Measurements from ENCODE around the gene TEDDM1.
"Not testable (repeated sequence)": the region's sequence is repeated elsewhere in the genome, so short reads cannot be mapped to it uniquely, and the experiment has no call there.

Gene TEDDM1

GRCh38 chr1:182381962-182382819, 18.3 kb downstream of the TEDDM1 start:
- no peak overlapping the region for H3K4me3 ChIP-seq (ENCODE audit: low read depth, low read length)

GRCh38 chr1:182380199-182380598, 20.3 kb downstream of the TEDDM1 start:
- no peak overlapping the region for H3K4me3 ChIP-seq (ENCODE audit: low read depth, low read length)

GRCh38 chr1:182379781-182380180, 20.7 kb downstream of the TEDDM1 start:
- not testable (repeated sequence) for H3K4me3 ChIP-seq (ENCODE audit: low read depth, low read length)

GRCh38 chr1:182376936-182377574, 23.4 kb downstream of the TEDDM1 start:
- H3K4me3 ChIP-seq (ENCODE audit: low read depth, low read length): no peak overlapping the region

- H3K4me3 ChIP-seq (ENCODE audit: low read depth, low read length): no peak overlapping the region
These were observed 26.2 kb downstream of the TEDDM1 start for GRCh38 chr1:182374101-182374834.

GRCh38 chr1:182370532-182370931, 29.9 kb downstream of the TEDDM1 start:
- no peak overlapping the region for H3K4me3 ChIP-seq (ENCODE audit: low read depth, low read length)

GRCh38 chr1:182368903-182369302, 31.6 kb downstream of the TEDDM1 start:
- no peak overlapping the region for H3K4me3 ChIP-seq (ENCODE audit: low read depth, low read length)

- H3K4me3 ChIP-seq (ENCODE audit: low read depth, low read length): no peak overlapping the region
These were observed 32.1 kb downstream of the TEDDM1 start for GRCh38 chr1:182368358-182368757.

- H3K4me3 ChIP-seq (ENCODE audit: low read depth, low read length): no peak overlapping the region
These were observed 32.5 kb downstream of the TEDDM1 start for GRCh38 chr1:182367926-182368325.

- no peak overlapping the region for H3K4me3 ChIP-seq (ENCODE audit: low read depth, low read length)
These were observed 33.9 kb downstream of the TEDDM1 start for GRCh38 chr1:182366596-182366995.

GRCh38 chr1:182359645-182360044, 40.8 kb downstream of the TEDDM1 start:
- no peak overlapping the region for H3K4me3 ChIP-seq (ENCODE audit: low read depth, low read length)

GRCh38 chr1:182357913-182358312, 42.6 kb downstream of the TEDDM1 start:
- H3K4me3 ChIP-seq (ENCODE audit: low read depth, low read length): no peak overlapping the region

GRCh38 chr1:182357171-182357570, 43.3 kb downstream of the TEDDM1 start:
- H3K4me3 ChIP-seq (ENCODE audit: low read depth, low read length): no peak overlapping the region

- H3K4me3 ChIP-seq (ENCODE audit: low read depth, low read length): no peak overlapping the region
These were observed 44.8 kb downstream of the TEDDM1 start for GRCh38 chr1:182355723-182356098.

GRCh38 chr1:182351790-182352364, 48.6 kb downstream of the TEDDM1 start:
- no peak overlapping the region for H3K4me3 ChIP-seq (ENCODE audit: low read depth, low read length)

- H3K4me3 ChIP-seq (ENCODE audit: low read depth, low read length): no peak overlapping the region
These were observed 49.6 kb downstream of the TEDDM1 start for GRCh38 chr1:182350839-182351238.

GRCh38 chr1:182348961-182349747, 51.3 kb downstream of the TEDDM1 start:
- no peak overlapping the region for H3K4me3 ChIP-seq (ENCODE audit: low read depth, low read length)
